Measurements from ENCODE around the gene WNT6.

WNT6 gene

GRCh38 chr2:218896501-218897393 lies 37.1 kb downstream of the WNT6 start:
- H3K36me3 ChIP-seq (ENCODE audit: control insufficient read depth in 5 of 5, insufficient read depth in 5 of 5, low read length in 5 of 5), result no peaks in the 10 kb centered on the region
- H3K27me3 ChIP-seq (ENCODE audit: control insufficient read depth in 5 of 5, insufficient read depth in 4 of 5, low read length in 5 of 5), result peaks cover 64 to 74% (median 67%) of the 10 kb centered on the region in 5 donors
- H3K9me3 ChIP-seq (ENCODE audit: control insufficient read depth in 5 of 5, low read length in 5 of 5), result no peaks in the 10 kb centered on the region
- no peak overlapping the region for H3K9ac ChIP-seq (ENCODE audit: low read length in 5 of 5)
- H3K4me3 ChIP-seq (ENCODE audit: low read depth in 1 of 5, low read length in 5 of 5), result no peak overlapping the region
- peaks cover 1 to 34% (median 22%) of the 10 kb centered on the region in 5 donors for H3K4me1 ChIP-seq (ENCODE audit: control insufficient read depth in 5 of 5, insufficient read depth in 5 of 5, low read length in 5 of 5)
- no peak overlapping the region for H3K27ac ChIP-seq (ENCODE audit: low read depth, low read length)

- Histone ChIP-seq H3K9me3 (ENCODE audit: control insufficient read depth in 5 of 5, low read length in 5 of 5) (no peaks in the 10 kb centered on the region), H3K4me1 (ENCODE audit: control insufficient read depth in 5 of 5, insufficient read depth in 5 of 5, low read length in 5 of 5) (peaks cover 1 to 32% (median 22%) of the 10 kb centered on the region in 5 donors), H3K4me3 (ENCODE audit: low read depth in 1 of 5, low read length in 5 of 5) (no peak overlapping the region), H3K9ac (ENCODE audit: low read length in 5 of 5) (no peak overlapping the region), H3K36me3 (ENCODE audit: control insufficient read depth in 5 of 5, insufficient read depth in 5 of 5, low read length in 5 of 5) (no peaks in the 10 kb centered on the region), H3K27me3 (ENCODE audit: control insufficient read depth in 5 of 5, insufficient read depth in 4 of 5, low read length in 5 of 5) (peaks cover 62 to 70% (median 66%) of the 10 kb centered on the region in 5 donors), H3K27ac (ENCODE audit: low read depth, low read length) (no peak overlapping the region)
Measured at GRCh38 chr2:218897394-218898108, 37.9 kb downstream of the WNT6 start.

- Histone ChIP-seq H3K27ac (ENCODE audit: low read depth, low read length) (no peak overlapping the region), H3K9me3 (ENCODE audit: control insufficient read depth in 5 of 5, low read length in 5 of 5) (no peaks in the 10 kb centered on the region), H3K4me1 (ENCODE audit: control insufficient read depth in 5 of 5, insufficient read depth in 5 of 5, low read length in 5 of 5) (peaks cover 0 to 26% (median 18%) of the 10 kb centered on the region in 5 donors), H3K4me3 (ENCODE audit: low read depth in 1 of 5, low read length in 5 of 5) (peak overlapping the region in 2 of 5 donors; percentile 32 to 45), H3K9ac (ENCODE audit: low read length in 5 of 5) (no peak overlapping the region), H3K36me3 (ENCODE audit: control insufficient read depth in 5 of 5, insufficient read depth in 5 of 5, low read length in 5 of 5) (no peaks in the 10 kb centered on the region), H3K27me3 (ENCODE audit: control insufficient read depth in 5 of 5, insufficient read depth in 4 of 5, low read length in 5 of 5) (peaks cover 61 to 68% (median 65%) of the 10 kb centered on the region in 5 donors)
Measured at GRCh38 chr2:218898109-218898878, 38.7 kb downstream of the WNT6 start.

- no peaks in the 10 kb centered on the region for H3K36me3 ChIP-seq (ENCODE audit: control insufficient read depth in 5 of 5, insufficient read depth in 5 of 5, low read length in 5 of 5)
- peaks cover 56 to 59% (median 56%) of the 10 kb centered on the region in 5 donors for H3K27me3 ChIP-seq (ENCODE audit: control insufficient read depth in 5 of 5, insufficient read depth in 4 of 5, low read length in 5 of 5)
- no peak overlapping the region for H3K9ac ChIP-seq (ENCODE audit: low read length in 5 of 5)
- H3K27ac ChIP-seq (ENCODE audit: low read depth, low read length), result no peak overlapping the region
- H3K4me1 ChIP-seq (ENCODE audit: control insufficient read depth in 5 of 5, insufficient read depth in 5 of 5, low read length in 5 of 5), result peaks cover 0 to 24% (median 16%) of the 10 kb centered on the region in 5 donors
- H3K4me3 ChIP-seq (ENCODE audit: low read depth in 1 of 5, low read length in 5 of 5), result no peak overlapping the region
- H3K9me3 ChIP-seq (ENCODE audit: control insufficient read depth in 5 of 5, low read length in 5 of 5), result no peaks in the 10 kb centered on the region
Measured at GRCh38 chr2:218899147-218899546, 39.5 kb downstream of the WNT6 start.

- H3K4me1 ChIP-seq (ENCODE audit: control insufficient read depth in 5 of 5, insufficient read depth in 5 of 5, low read length in 5 of 5), result peaks cover 0 to 20% (median 11%) of the 10 kb centered on the region in 5 donors
- peaks cover 24 to 36% (median 27%) of the 10 kb centered on the region in 5 donors for H3K27me3 ChIP-seq (ENCODE audit: control insufficient read depth in 5 of 5, insufficient read depth in 4 of 5, low read length in 5 of 5)
- no peak overlapping the region for H3K27ac ChIP-seq (ENCODE audit: low read depth, low read length)
- H3K36me3 ChIP-seq (ENCODE audit: control insufficient read depth in 5 of 5, insufficient read depth in 5 of 5, low read length in 5 of 5), result no peaks in the 10 kb centered on the region
- no peak overlapping the region for H3K4me3 ChIP-seq (ENCODE audit: low read depth in 1 of 5, low read length in 5 of 5)
- no peak overlapping the region for H3K9ac ChIP-seq (ENCODE audit: low read length in 5 of 5)
- no peaks in the 10 kb centered on the region for H3K9me3 ChIP-seq (ENCODE audit: control insufficient read depth in 5 of 5, low read length in 5 of 5)
Measured at GRCh38 chr2:218902427-218902826, 42.8 kb downstream of the WNT6 start.

GRCh38 chr2:218904176-218904575 lies 44.6 kb downstream of the WNT6 start:
- H3K36me3 ChIP-seq (ENCODE audit: control insufficient read depth in 5 of 5, insufficient read depth in 5 of 5, low read length in 5 of 5), result no peaks in the 10 kb centered on the region
- peaks cover 0 to 16% (median 8%) of the 10 kb centered on the region in 5 donors for H3K4me1 ChIP-seq (ENCODE audit: control insufficient read depth in 5 of 5, insufficient read depth in 5 of 5, low read length in 5 of 5)
- no peak overlapping the region for H3K9ac ChIP-seq (ENCODE audit: low read length in 5 of 5)
- H3K9me3 ChIP-seq (ENCODE audit: control insufficient read depth in 5 of 5, low read length in 5 of 5), result no peaks in the 10 kb centered on the region
- peaks cover 7 to 23% (median 13%) of the 10 kb centered on the region in 5 donors for H3K27me3 ChIP-seq (ENCODE audit: control insufficient read depth in 5 of 5, insufficient read depth in 4 of 5, low read length in 5 of 5)
- H3K27ac ChIP-seq (ENCODE audit: low read depth, low read length), result no peak overlapping the region
- no peak overlapping the region for H3K4me3 ChIP-seq (ENCODE audit: low read depth in 1 of 5, low read length in 5 of 5)

- H3K4me1 ChIP-seq (ENCODE audit: control insufficient read depth in 5 of 5, insufficient read depth in 5 of 5, low read length in 5 of 5), result peaks cover 0 to 21% (median 13%) of the 10 kb centered on the region in 5 donors
- H3K9me3 ChIP-seq (ENCODE audit: control insufficient read depth in 5 of 5, low read length in 5 of 5), result no peaks in the 10 kb centered on the region
- peak overlapping the region in 4 of 5 donors; percentile 61 to 78 (median 68) for H3K9ac ChIP-seq (ENCODE audit: low read length in 5 of 5)
- no peak overlapping the region for H3K27ac ChIP-seq (ENCODE audit: low read depth, low read length)
- H3K4me3 ChIP-seq (ENCODE audit: low read depth in 1 of 5, low read length in 5 of 5), result peak overlapping the region; percentile 66 to 87 (median 75)
- no peaks in the 10 kb centered on the region for H3K36me3 ChIP-seq (ENCODE audit: control insufficient read depth in 5 of 5, insufficient read depth in 5 of 5, low read length in 5 of 5)
- H3K27me3 ChIP-seq (ENCODE audit: control insufficient read depth in 5 of 5, insufficient read depth in 4 of 5, low read length in 5 of 5), result peaks cover 0 to 12% (median 3%) of the 10 kb centered on the region in 5 donors
Measured at GRCh38 chr2:218908721-218909619, 49.4 kb downstream of the WNT6 start.

GRCh38 chr2:218910741-218911140 lies 51.1 kb downstream of the WNT6 start:
- H3K4me3 ChIP-seq (ENCODE audit: low read depth in 1 of 5, low read length in 5 of 5), result no peak overlapping the region
- H3K9ac ChIP-seq (ENCODE audit: low read length in 5 of 5), result no peak overlapping the region
- no peak overlapping the region for H3K27ac ChIP-seq (ENCODE audit: low read depth, low read length)

GRCh38 chr2:218920504-218920903 lies 60.9 kb downstream of the WNT6 start:
- peaks cover 0 to 13% (median 7%) of the 10 kb centered on the region in 5 donors for H3K27me3 ChIP-seq (ENCODE audit: control insufficient read depth in 5 of 5, insufficient read depth in 4 of 5, low read length in 5 of 5)
- H3K36me3 ChIP-seq (ENCODE audit: control insufficient read depth in 5 of 5, insufficient read depth in 5 of 5, low read length in 5 of 5), result no peaks in the 10 kb centered on the region

More at GRCh38 chr2:218910741-218911140, 51.1 kb downstream of the WNT6 start:
- H3K4me1 ChIP-seq (ENCODE audit: control insufficient read depth in 5 of 5, insufficient read depth in 5 of 5, low read length in 5 of 5), result peaks cover 0 to 15% (median 13%) of the 10 kb centered on the region in 5 donors
- H3K27me3 ChIP-seq (ENCODE audit: control insufficient read depth in 5 of 5, insufficient read depth in 4 of 5, low read length in 5 of 5), result peaks cover 0 to 4% (median 0%) of the 10 kb centered on the region in 5 donors
- H3K9me3 ChIP-seq (ENCODE audit: control insufficient read depth in 5 of 5, low read length in 5 of 5), result no peaks in the 10 kb centered on the region
- H3K36me3 ChIP-seq (ENCODE audit: control insufficient read depth in 5 of 5, insufficient read depth in 5 of 5, low read length in 5 of 5), result no peaks in the 10 kb centered on the region

More at GRCh38 chr2:218920504-218920903, 60.9 kb downstream of the WNT6 start:
- no peaks in the 10 kb centered on the region for H3K9me3 ChIP-seq (ENCODE audit: control insufficient read depth in 5 of 5, low read length in 5 of 5)
- H3K4me3 ChIP-seq (ENCODE audit: low read depth in 1 of 5, low read length in 5 of 5), result no peak overlapping the region
- H3K4me1 ChIP-seq (ENCODE audit: control insufficient read depth in 5 of 5, insufficient read depth in 5 of 5, low read length in 5 of 5), result no peaks in the 10 kb centered on the region
- H3K9ac ChIP-seq (ENCODE audit: low read length in 5 of 5), result no peak overlapping the region
- H3K27ac ChIP-seq (ENCODE audit: low read depth, low read length), result no peak overlapping the region

All from subcutaneous abdominal adipose tissue (tissue), 5 donors.